Common myeloid progenitor, CD34-positive (primary cell): Measurements from ENCODE around the gene AGAP1.

Source experiments
- CTCF ChIA-PET: fragments of 350-600 bp; sonication (Branson Sonifier 250); formaldehyde crosslinking; loops from one replicate; lab custom pipeline; 2021; ENCODE audit warnings: antibody characterized with exemption; lab: Charles Lee
- POLR2A ChIA-PET: fragments of 350-600 bp; sonication (Branson Sonifier 250); formaldehyde crosslinking; loops from one replicate; lab custom pipeline; 2021; ENCODE audit warnings: antibody characterized with exemption; lab: Charles Lee
- DNase-seq, 3 donors: peaks; one replicate each; pipeline versions ENCODE4 v3.0.0 to v3.0.0-alpha.2; 2013
- H3K27ac ChIP-seq, 2 experiments: 1 replicate in 1 of 2; 2 replicates in 1 of 2; pipeline ENCODE4 v1.7.0; 2013; ENCODE audit warnings: inconsistent platforms in 2 of 2, low read length in 2 of 2, mild to moderate bottlenecking in 2 of 2, low read depth in 1 of 2, moderate library complexity in 1 of 2; ENCODE audit not compliant: severe bottlenecking in 2 of 2, insufficient read depth in 1 of 2, poor library complexity in 1 of 2
- H3K27me3 ChIP-seq, 5 experiments: replicated peaks in 2 of 5; 1 replicate in 3 of 5; 2 replicates in 2 of 5; pipeline versions ENCODE4 v1.6.1 to v1.7.0; 2013; ENCODE audit warnings: low read length in 4 of 5, mild to moderate bottlenecking in 2 of 5, moderate library complexity in 2 of 5, inconsistent platforms in 1 of 5; ENCODE audit not compliant: insufficient read depth in 5 of 5, control insufficient read depth in 4 of 5
- H3K36me3 ChIP-seq, 4 experiments: 1 replicate in 2 of 4; 2 replicates in 2 of 4; pipeline versions ENCODE4 v1.6.1 to v1.7.0; 2013; ENCODE audit warnings: low read length in 3 of 4, control low read depth in 1 of 4, mild to moderate bottlenecking in 1 of 4; ENCODE audit not compliant: control insufficient read depth in 4 of 4, insufficient read depth in 4 of 4
- H3K4me1 ChIP-seq, 4 experiments: 1 replicate in 3 of 4; 2 replicates in 1 of 4; pipeline versions ENCODE4 v1.6.1 to v1.7.1; 2013; ENCODE audit warnings: low read length in 3 of 4, mild to moderate bottlenecking in 3 of 4, control low read depth in 1 of 4, inconsistent platforms in 1 of 4, moderate library complexity in 1 of 4; ENCODE audit not compliant: control insufficient read depth in 4 of 4, insufficient read depth in 4 of 4; ENCODE audit errors: control extremely low read depth in 1 of 4
- H3K4me3 ChIP-seq, 7 experiments: 1 replicate in 4 of 7; 2 replicates in 3 of 7; pipeline versions ENCODE4 v1.5.1 to v1.7.0; 2013; ENCODE audit warnings: mild to moderate bottlenecking in 7 of 7, low read length in 6 of 7, moderate library complexity in 6 of 7, inconsistent platforms in 2 of 7, low read depth in 2 of 7, control low read depth in 1 of 7; ENCODE audit not compliant: insufficient read depth in 4 of 7, control insufficient read depth in 1 of 7; ENCODE audit errors: extremely low read depth in 1 of 7
- H3K9me3 ChIP-seq, 5 experiments: 1 replicate in 4 of 5; 2 replicates in 1 of 5; pipeline versions ENCODE4 v1.6.1 to v1.7.1; 2013; ENCODE audit warnings: low read length in 4 of 5, mild to moderate bottlenecking in 2 of 5, inconsistent platforms in 1 of 5, low read depth in 1 of 5, moderate library complexity in 1 of 5; ENCODE audit not compliant: control insufficient read depth in 4 of 5, insufficient read depth in 2 of 5; ENCODE audit errors: control extremely low read depth in 1 of 5
- WGBS: methylation state at CpG from one replicate; pipeline ENCODE4 v1.1.5; 2013; ENCODE audit not compliant: insufficient coverage; 5-methylcytosine and 5-hydroxymethylcytosine counted together

AGAP1 gene

GRCh38 chr2:235835810-235836209, 342.0 kb downstream of the AGAP1 start:
- DNase-seq = no peak
- H3K4me1 ChIP-seq = no peaks in the 10 kb centered on the region
- ChIA-PET CTCF (no interaction called here), POLR2A (no interaction called here)
- no peak overlapping the region for H3K27ac ChIP-seq
- H3K4me3 ChIP-seq = no peak overlapping the region
- 97% methylated on average over 4 of the region's 6 CpGs for WGBS
- no peaks in the 10 kb centered on the region for H3K36me3 ChIP-seq
- H3K9me3 ChIP-seq = no peaks in the 10 kb centered on the region
- peaks cover 0 to 2% (median 0%) of the 10 kb centered on the region in 5 experiments for H3K27me3 ChIP-seq

GRCh38 chr2:235836491-235836911, 342.7 kb downstream of the AGAP1 start:
- no peak overlapping the region for H3K4me3 ChIP-seq
- H3K27ac ChIP-seq = no peak overlapping the region
- DNase-seq = no peak

GRCh38 chr2:235839226-235839625, 345.4 kb downstream of the AGAP1 start:
- H3K4me3 ChIP-seq = no peak overlapping the region
- ChIA-PET CTCF (no interaction called here), POLR2A (no interaction called here)
- no peaks in the 10 kb centered on the region for H3K4me1 ChIP-seq
- no peaks in the 10 kb centered on the region for H3K9me3 ChIP-seq
- WGBS = 97% methylated on average over 9 of the region's 11 CpGs
- peaks cover 0 to 3% (median 2%) of the 10 kb centered on the region in 5 experiments for H3K27me3 ChIP-seq
- no peak overlapping the region for H3K27ac ChIP-seq
- DNase-seq = no peak
- no peaks in the 10 kb centered on the region for H3K36me3 ChIP-seq

More at GRCh38 chr2:235836491-235836911, 342.7 kb downstream of the AGAP1 start:
- WGBS = 74% methylated on average over 7 of the region's 7 CpGs
- ChIA-PET CTCF (no interaction called here), POLR2A (no interaction called here)
- Histone ChIP-seq H3K36me3 (no peaks in the 10 kb centered on the region), H3K27me3 (peaks cover 0 to 2% (median 0%) of the 10 kb centered on the region in 5 experiments), H3K9me3 (no peaks in the 10 kb centered on the region), H3K4me1 (no peaks in the 10 kb centered on the region)

GRCh38 chr2:235839974-235840373, 346.1 kb downstream of the AGAP1 start:
- Histone ChIP-seq H3K36me3 (no peaks in the 10 kb centered on the region), H3K27me3 (peaks cover 0 to 3% (median 2%) of the 10 kb centered on the region in 5 experiments), H3K4me3 (no peak overlapping the region), H3K27ac (no peak overlapping the region), H3K4me1 (no peaks in the 10 kb centered on the region), H3K9me3 (no peaks in the 10 kb centered on the region)
- CTCF ChIA-PET = no interaction called here
- POLR2A ChIA-PET = no interaction called here
- no peak for DNase-seq
- WGBS = 100% methylated on average over 4 of the region's 4 CpGs

- H3K27ac ChIP-seq = no peak overlapping the region
- ChIA-PET POLR2A (no interaction called here), CTCF (no interaction called here)
- no peaks in the 10 kb centered on the region for H3K4me1 ChIP-seq
- H3K27me3 ChIP-seq = peaks cover 0 to 3% (median 0%) of the 10 kb centered on the region in 5 experiments
- H3K9me3 ChIP-seq = no peaks in the 10 kb centered on the region
- WGBS = 88% methylated on average over 13 of the region's 13 CpGs
- no peak for DNase-seq
- H3K4me3 ChIP-seq = no peak overlapping the region
- H3K36me3 ChIP-seq = no peaks in the 10 kb centered on the region
These were observed 348.0 kb downstream of the AGAP1 start for GRCh38 chr2:235841863-235842262.

GRCh38 chr2:235842941-235843340, 349.1 kb downstream of the AGAP1 start:
- DNase-seq = no peak
- Histone ChIP-seq H3K9me3 (no peaks in the 10 kb centered on the region), H3K36me3 (no peaks in the 10 kb centered on the region), H3K4me3 (no peak overlapping the region), H3K4me1 (no peaks in the 10 kb centered on the region), H3K27me3 (peaks cover 0 to 3% (median 0%) of the 10 kb centered on the region in 5 experiments), H3K27ac (no peak overlapping the region)
- ChIA-PET CTCF (no interaction called here), POLR2A (interaction anchor here (0.7 kb wide), 1 partner anchor 448 kb away, joined by 3 read pairs; no protein-coding TSS in a partner anchor)
- WGBS = 97% methylated on average over 13 of the region's 13 CpGs

GRCh38 chr2:235843591-235844395, 349.9 kb downstream of the AGAP1 start:
- Histone ChIP-seq H3K36me3 (no peaks in the 10 kb centered on the region), H3K9me3 (no peaks in the 10 kb centered on the region), H3K4me1 (no peaks in the 10 kb centered on the region), H3K27ac (no peak overlapping the region), H3K27me3 (peaks cover 0 to 3% (median 0%) of the 10 kb centered on the region in 5 experiments), H3K4me3 (no peak overlapping the region)
- DNase-seq = no peak
- WGBS = 97% methylated on average over 10 of the region's 12 CpGs
- ChIA-PET CTCF (no interaction called here), POLR2A (interaction anchor here (0.7 kb wide), 1 partner anchor 448 kb away, joined by 3 read pairs; no protein-coding TSS in a partner anchor)
